ENCODE measurements around the gene CA5A. TPM values are rescaled to one million over a fixed set of nuclear protein-coding genes. Genes with fewer than 3 reads are reported as not detected.

The CA5A gene
- total and polyA plus RNA-seq, 2 of the 13 experiments (the other 11 are each of a cell fraction or from before 2014, with no cell fraction given): 66.8 to 106 TPM

DNA sequence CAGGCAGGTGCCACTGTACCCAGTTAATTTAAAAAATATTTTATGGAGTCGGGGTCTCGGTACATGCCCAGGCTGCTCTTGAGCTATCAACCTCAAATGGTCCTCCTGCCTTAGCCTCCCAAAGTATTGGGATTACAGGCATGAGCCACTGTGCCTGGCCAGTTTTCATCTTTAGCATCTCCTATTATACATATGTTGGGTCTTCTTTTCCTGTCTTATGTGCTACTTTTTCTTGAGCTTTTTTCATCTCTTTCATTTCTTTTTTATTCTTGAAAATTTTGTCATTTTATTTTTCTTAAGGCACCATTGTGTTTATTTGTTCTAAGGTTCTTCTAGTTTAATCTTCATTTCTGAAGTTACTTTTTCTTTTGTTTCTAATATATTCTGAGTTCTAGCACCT is 35.6 kb upstream of the CA5A start:
- POLR2A ChIA-PET: no interaction called here
- BruUV-seq (replicated peaks): no TSS peak

More for the DNA sequence above, 35.6 kb upstream of the CA5A start:
- ATAC-seq: no peak
- CTCF ChIA-PET (ENCODE audit: low intra/inter-chr PET ratio, low total read pairs): no interaction called here
- H3K27ac ChIP-seq (ENCODE audit: extremely low read length, insufficient read depth, low read length): no peak overlapping the region
- no peak overlapping the region for H3K9ac ChIP-seq (ENCODE audit: insufficient read depth, low read depth, low read length)
- peaks cover 18% of the 10 kb centered on the region for H3K4me1 ChIP-seq (ENCODE audit: insufficient read depth, low read length)
- no peak overlapping the region for H3K4me3 ChIP-seq (replicated peaks in 1 of 3; ENCODE audit: insufficient read depth in 1 of 3, low read depth in 2 of 3, low read length in 3 of 3)
- no peak for FAIRE-seq
- no peak overlapping the region for H2AFZ ChIP-seq (ENCODE audit: low read length)
- in situ Hi-C loops (cut with HindIII; ENCODE audit: extremely low pct_ligation_motif_present, low pct_unique_long_range_greater_than_20kb): no loop called here
- no peak for DNase-seq (ENCODE audit: low spot score)
- H3K36me3 ChIP-seq (replicated peaks in 1 of 2; ENCODE audit: control insufficient read depth in 1 of 2, insufficient read depth in 2 of 2, low read length in 2 of 2): peaks cover 1 to 7% of the 10 kb centered on the region in 2 experiments; a peak in 1 of 5 replicates
- H4K20me1 ChIP-seq (ENCODE audit: insufficient read depth, low read length): no peaks in the 10 kb centered on the region
- intact Hi-C loops (cut with micrococcal nuclease; ENCODE audit: unreplicated experiment): no loop called here
- TF ChIP-seq MXD4 (CRISPR knock-in tag; IDR thresholded peaks at IDR 0.05): no peak
- TF ChIP-seq CBX5 (CRISPR knock-in tag; IDR thresholded peaks at IDR 0.05; ENCODE audit: borderline replicate concordance): peak; percentile 42; the same call in 1 of the 2 replicates
- TF ChIP-seq MYC (CRISPR knock-in tag; IDR thresholded peaks at IDR 0.05; ENCODE audit: borderline replicate concordance): no peak
- TF ChIP-seq ZNF747 (CRISPR knock-in tag; IDR thresholded peaks at IDR 0.05; ENCODE audit: borderline replicate concordance): no peak
- TF ChIP-seq PAX8 (CRISPR knock-in tag; IDR thresholded peaks at IDR 0.05; ENCODE audit: borderline replicate concordance): no peak
- TF ChIP-seq ZNF296 (CRISPR knock-in tag; conservative IDR thresholded peaks at IDR 0.05): no peak
- TF ChIP-seq ASH2L (IDR thresholded peaks at IDR 0.05; ENCODE audit: insufficient read length, low read depth, low read length): peak; percentile 32
- no peak for TF ChIP-seq RXRB (CRISPR knock-in tag; IDR thresholded peaks at IDR 0.05; ENCODE audit: borderline replicate concordance)
- TF ChIP-seq, protein P1, sequence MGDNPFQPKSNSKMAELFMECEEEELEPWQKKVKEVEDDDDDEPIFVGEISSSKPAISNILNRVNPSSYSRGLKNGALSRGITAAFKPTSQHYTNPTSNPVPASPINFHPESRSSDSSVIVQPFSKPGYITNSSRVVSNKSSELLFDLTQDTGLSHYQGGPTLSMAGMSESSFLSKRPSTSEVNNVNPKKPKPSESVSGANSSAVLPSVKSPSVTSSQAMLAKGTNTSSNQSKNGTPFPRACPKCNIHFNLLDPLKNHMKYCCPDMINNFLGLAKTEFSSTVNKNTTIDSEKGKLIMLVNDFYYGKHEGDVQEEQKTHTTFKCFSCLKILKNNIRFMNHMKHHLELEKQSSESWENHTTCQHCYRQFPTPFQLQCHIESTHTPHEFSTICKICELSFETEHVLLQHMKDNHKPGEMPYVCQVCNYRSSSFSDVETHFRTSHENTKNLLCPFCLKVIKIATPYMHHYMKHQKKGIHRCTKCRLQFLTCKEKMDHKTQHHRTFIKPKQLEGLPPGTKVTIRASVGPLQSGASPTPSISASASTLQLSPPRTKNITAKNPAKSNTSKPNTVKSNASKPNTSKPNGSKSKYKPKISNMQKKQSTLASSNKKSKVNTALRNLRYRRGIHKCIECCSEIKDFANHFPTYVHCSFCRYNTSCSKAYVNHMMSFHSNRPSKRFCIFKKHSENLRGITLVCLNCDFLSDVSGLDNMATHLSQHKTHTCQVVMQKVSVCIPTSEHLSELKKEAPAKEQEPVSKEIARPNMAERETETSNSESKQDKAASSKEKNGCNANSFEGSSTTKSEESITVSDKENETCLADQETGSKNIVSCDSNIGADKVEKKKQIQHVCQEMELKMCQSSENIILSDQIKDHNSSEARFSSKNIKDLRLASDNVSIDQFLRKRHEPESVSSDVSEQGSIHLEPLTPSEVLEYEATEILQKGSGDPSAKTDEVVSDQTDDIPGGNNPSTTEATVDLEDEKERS (CRISPR knock-in tag; IDR thresholded peaks at IDR 0.05): peak; percentile 95
- TF ChIP-seq ZNF335 (CRISPR knock-in tag; IDR thresholded peaks at IDR 0.05): no peak
- TF ChIP-seq, protein P2, sequence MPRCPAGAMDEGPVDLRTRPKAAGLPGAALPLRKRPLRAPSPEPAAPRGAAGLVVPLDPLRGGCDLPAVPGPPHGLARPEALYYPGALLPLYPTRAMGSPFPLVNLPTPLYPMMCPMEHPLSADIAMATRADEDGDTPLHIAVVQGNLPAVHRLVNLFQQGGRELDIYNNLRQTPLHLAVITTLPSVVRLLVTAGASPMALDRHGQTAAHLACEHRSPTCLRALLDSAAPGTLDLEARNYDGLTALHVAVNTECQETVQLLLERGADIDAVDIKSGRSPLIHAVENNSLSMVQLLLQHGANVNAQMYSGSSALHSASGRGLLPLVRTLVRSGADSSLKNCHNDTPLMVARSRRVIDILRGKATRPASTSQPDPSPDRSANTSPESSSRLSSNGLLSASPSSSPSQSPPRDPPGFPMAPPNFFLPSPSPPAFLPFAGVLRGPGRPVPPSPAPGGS (CRISPR knock-in tag; IDR thresholded peaks at IDR 0.05): no peak
- TF ChIP-seq, protein P3, sequence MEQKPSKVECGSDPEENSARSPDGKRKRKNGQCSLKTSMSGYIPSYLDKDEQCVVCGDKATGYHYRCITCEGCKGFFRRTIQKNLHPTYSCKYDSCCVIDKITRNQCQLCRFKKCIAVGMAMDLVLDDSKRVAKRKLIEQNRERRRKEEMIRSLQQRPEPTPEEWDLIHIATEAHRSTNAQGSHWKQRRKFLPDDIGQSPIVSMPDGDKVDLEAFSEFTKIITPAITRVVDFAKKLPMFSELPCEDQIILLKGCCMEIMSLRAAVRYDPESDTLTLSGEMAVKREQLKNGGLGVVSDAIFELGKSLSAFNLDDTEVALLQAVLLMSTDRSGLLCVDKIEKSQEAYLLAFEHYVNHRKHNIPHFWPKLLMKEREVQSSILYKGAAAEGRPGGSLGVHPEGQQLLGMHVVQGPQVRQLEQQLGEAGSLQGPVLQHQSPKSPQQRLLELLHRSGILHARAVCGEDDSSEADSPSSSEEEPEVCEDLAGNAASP (CRISPR knock-in tag; IDR thresholded peaks at IDR 0.05; ENCODE audit: borderline replicate concordance): no peak
- TF ChIP-seq SP2 (CRISPR knock-in tag; IDR thresholded peaks at IDR 0.05): no peak
- TF ChIP-seq ZNF614 (CRISPR knock-in tag; IDR thresholded peaks at IDR 0.05; ENCODE audit: borderline replicate concordance): no peak
- H3K79me2 ChIP-seq (ENCODE audit: insufficient read depth, low read length): peaks cover 50% of the 10 kb centered on the region
- no peaks in the 10 kb centered on the region for H3K27me3 ChIP-seq (ENCODE audit: control insufficient read depth in 1 of 2, insufficient read depth in 2 of 2, low read length in 2 of 2)
- WGBS (ENCODE audit: low lambda C conversion rate): 100% methylated on average over 2 of the region's 2 CpGs
- peaks cover 24% of the 10 kb centered on the region for H3K9me3 ChIP-seq (ENCODE audit: low read length)
- H3K4me2 ChIP-seq (ENCODE audit: low read depth, low read length): no peak overlapping the region
